ENCODE measurements around the gene PLA2G4A.

- TF ChIP-seq GATA2 (IDR thresholded peaks at IDR 0.05; ENCODE audit: low read depth, low read length) = no peak
- TF ChIP-seq GATA3 (IDR thresholded peaks at IDR 0.05; ENCODE audit: low read depth, low read length) = no peak
These were observed 13.8 kb downstream of the PLA2G4A start for GRCh38 chr1:186842547-186842946.

Measured in SH-SY5Y (cell line).